Colonic mucosa (tissue), 4 donors: ENCODE data around the gene CD2AP. TPM values are rescaled to one million over a fixed set of nuclear protein-coding genes. Genes with fewer than 3 reads are reported as not detected.

Experiments used
- DNase-seq: peaks from one replicate; pipeline ENCODE4 v3.0.0-alpha.2; 2020
- H3K27ac ChIP-seq: fragments of 200-600 bp; one replicate; pipeline ENCODE4 v1.8.0; 2021
- H3K27me3 ChIP-seq: fragments of 200-600 bp; one replicate; pipeline ENCODE4 v1.8.0; 2021
- H3K36me3 ChIP-seq: fragments of 200-600 bp; one replicate; pipeline ENCODE4 v1.8.0; 2021
- H3K4me1 ChIP-seq: fragments of 200-600 bp; one replicate; pipeline ENCODE4 v1.8.0; 2021; ENCODE audit warnings: mild to moderate bottlenecking
- H3K4me3 ChIP-seq: fragments of 200-600 bp; one replicate; pipeline ENCODE4 v1.8.0; 2021
- H3K9ac ChIP-seq, 2 donors: one replicate each; pipeline ENCODE4 v1.7.0; 2013; ENCODE audit warnings: control low read depth in 2 of 2, low read depth in 2 of 2, low read length in 2 of 2
- H3K9me3 ChIP-seq: fragments of 200-600 bp; one replicate; pipeline ENCODE4 v1.8.0; 2021
- intact Hi-C: fragments of 100-400 bp; cut with DNase I; formaldehyde crosslinking; loops from one replicate; pipeline ENCODE4 v1.14.1; 2022
- total RNA-seq, 2 donors: library from RNA; stranded (reverse); fragmentation: NEBNext Ultra II Directional in 1 of 2; extraction: Animal tissue kit (Norgen Biotek cat#: 25700) in 1 of 2; gene quantifications; one replicate each; pipeline ENCODE4 v1.2.1, GENCODE V29; 2021
- TF ChIP-seq, protein P1 (sequence below): fragments of 200-600 bp; IDR thresholded peaks from one replicate; pipeline ENCODE4 v1.8.0; 2022; ENCODE audit warnings: antibody characterized with exemption, mild to moderate bottlenecking
- donor health status: healthy.
- donor health status: DM: no; HTN: no; CAD: no.
- donor health status: DM: no; HTN: no; CAD: no.

The CD2AP gene
- total RNA-seq, 2 donors from 2014 or later = 83.1 to 146 TPM

DNA sequence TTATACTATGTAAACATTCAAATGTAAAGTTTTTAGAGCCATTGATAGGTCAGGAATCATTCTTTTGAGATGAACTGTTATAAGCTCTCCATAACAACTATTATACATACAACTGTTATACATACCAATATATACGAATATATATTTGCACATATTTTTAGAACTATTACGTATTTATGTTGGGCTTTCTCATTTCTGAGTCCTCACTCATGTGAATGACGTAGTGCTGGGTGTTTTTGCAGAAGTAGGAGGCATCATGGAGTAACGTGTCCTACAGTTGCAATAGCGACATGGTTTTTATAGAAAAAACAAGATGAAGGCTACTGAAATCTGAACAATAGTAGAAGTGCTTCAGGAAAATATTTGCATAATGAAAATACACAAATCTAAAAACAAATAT, 184.4 kb downstream of the CD2AP start:
- H3K4me3 ChIP-seq = no peak overlapping the region
- DNase-seq = no peak
- H3K9me3 ChIP-seq = no peaks in the 10 kb centered on the region
- H3K27me3 ChIP-seq = no peaks in the 10 kb centered on the region
- intact Hi-C loops = no loop called here
- H3K9ac ChIP-seq = no peak overlapping the region
- TF ChIP-seq, protein P1, sequence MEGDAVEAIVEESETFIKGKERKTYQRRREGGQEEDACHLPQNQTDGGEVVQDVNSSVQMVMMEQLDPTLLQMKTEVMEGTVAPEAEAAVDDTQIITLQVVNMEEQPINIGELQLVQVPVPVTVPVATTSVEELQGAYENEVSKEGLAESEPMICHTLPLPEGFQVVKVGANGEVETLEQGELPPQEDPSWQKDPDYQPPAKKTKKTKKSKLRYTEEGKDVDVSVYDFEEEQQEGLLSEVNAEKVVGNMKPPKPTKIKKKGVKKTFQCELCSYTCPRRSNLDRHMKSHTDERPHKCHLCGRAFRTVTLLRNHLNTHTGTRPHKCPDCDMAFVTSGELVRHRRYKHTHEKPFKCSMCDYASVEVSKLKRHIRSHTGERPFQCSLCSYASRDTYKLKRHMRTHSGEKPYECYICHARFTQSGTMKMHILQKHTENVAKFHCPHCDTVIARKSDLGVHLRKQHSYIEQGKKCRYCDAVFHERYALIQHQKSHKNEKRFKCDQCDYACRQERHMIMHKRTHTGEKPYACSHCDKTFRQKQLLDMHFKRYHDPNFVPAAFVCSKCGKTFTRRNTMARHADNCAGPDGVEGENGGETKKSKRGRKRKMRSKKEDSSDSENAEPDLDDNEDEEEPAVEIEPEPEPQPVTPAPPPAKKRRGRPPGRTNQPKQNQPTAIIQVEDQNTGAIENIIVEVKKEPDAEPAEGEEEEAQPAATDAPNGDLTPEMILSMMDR = no peak
- no peaks in the 10 kb centered on the region for H3K36me3 ChIP-seq
- no peaks in the 10 kb centered on the region for H3K4me1 ChIP-seq
- H3K27ac ChIP-seq = no peak overlapping the region

- H3K4me1 ChIP-seq = no peaks in the 10 kb centered on the region
- no peak for DNase-seq
- H3K36me3 ChIP-seq = no peaks in the 10 kb centered on the region
- intact Hi-C loops = no loop called here
- H3K9me3 ChIP-seq = no peaks in the 10 kb centered on the region
- no peak overlapping the region for H3K27ac ChIP-seq
- H3K27me3 ChIP-seq = no peaks in the 10 kb centered on the region
- TF ChIP-seq, protein P1 = no peak
- H3K9ac ChIP-seq = no peak overlapping the region
- H3K4me3 ChIP-seq = no peak overlapping the region
These were observed 186.1 kb downstream of the CD2AP start for GRCh38 chr6:47663462-47664216.

GRCh38 chr6:47665112-47665511, 187.5 kb downstream of the CD2AP start:
- H3K4me3 ChIP-seq = no peak overlapping the region
- H3K27me3 ChIP-seq = no peaks in the 10 kb centered on the region
- no peak overlapping the region for H3K27ac ChIP-seq
- no peak for DNase-seq
- TF ChIP-seq, protein P1 = no peak
- intact Hi-C loops = no loop called here
- no peak overlapping the region for H3K9ac ChIP-seq
- no peaks in the 10 kb centered on the region for H3K9me3 ChIP-seq
- no peaks in the 10 kb centered on the region for H3K36me3 ChIP-seq
- no peaks in the 10 kb centered on the region for H3K4me1 ChIP-seq

DNA sequence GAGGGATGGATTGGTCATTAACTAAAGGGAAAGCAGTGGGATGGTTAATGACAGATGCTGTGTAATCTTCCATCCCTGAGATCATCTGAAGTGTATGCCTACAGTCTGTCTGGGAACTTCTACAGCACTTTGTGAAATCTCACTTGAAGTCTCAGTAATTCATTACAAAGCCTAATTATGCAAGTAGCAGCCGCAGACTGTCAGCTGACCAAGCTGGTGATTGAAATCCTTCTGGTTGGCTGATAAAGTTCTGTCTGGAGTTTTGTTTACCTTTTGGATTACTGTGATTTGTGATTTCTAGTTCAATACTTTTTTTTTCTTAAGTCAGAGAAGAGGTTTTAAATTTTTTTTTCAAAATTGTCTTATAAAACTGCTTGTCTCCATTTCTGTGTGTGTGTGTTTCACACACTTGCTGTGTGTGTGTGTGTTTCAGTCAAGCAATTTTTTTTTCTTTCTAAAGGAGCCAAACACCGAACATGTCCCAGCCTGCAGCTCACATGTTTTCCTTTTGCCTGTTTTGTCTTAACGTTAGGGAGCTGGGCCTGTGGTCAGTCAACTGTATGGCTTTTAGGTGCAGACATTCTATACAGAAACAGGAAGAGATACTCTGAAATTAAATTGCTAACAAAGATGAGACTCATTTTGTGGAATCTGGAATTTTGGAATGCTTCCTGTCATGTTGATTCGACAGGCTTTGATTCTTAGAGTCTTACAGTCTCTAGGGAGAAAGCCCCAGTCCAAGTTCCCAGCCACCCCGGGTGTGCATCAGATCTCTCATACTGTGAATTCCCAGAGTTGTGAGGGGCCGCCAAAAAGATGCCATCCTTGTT, 192.3 kb downstream of the CD2AP start:
- Histone ChIP-seq H3K9me3 (no peaks in the 10 kb centered on the region), H3K36me3 (no peaks in the 10 kb centered on the region), H3K4me1 (no peaks in the 10 kb centered on the region), H3K4me3 (no peak overlapping the region), H3K27me3 (no peaks in the 10 kb centered on the region), H3K9ac (no peak overlapping the region), H3K27ac (no peak overlapping the region)
- TF ChIP-seq, protein P1 = no peak
- intact Hi-C loops = no loop called here
- DNase-seq = no peak

DNA sequence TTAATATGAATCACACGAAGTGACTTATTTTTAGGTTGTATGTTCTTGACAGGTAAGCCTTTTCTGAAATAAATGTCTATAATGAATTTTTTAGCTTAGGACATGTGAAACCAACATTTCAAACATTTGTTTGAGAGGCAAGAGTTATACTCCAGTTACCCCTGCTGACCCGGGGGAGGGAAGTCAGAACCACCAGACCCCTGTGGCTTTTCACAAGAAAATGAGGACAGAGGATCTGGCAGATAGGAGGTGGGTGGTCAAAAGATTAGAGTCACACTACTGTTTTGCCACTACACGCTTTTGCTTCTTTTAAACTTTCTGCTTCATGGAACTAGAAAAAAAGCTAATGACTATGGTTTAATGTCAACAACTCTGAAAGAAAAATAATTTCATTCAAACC, 193.3 kb downstream of the CD2AP start:
- H3K36me3 ChIP-seq = no peaks in the 10 kb centered on the region
- H3K27me3 ChIP-seq = no peaks in the 10 kb centered on the region
- no peak overlapping the region for H3K4me3 ChIP-seq
- no peak overlapping the region for H3K9ac ChIP-seq
- TF ChIP-seq, protein P1 = no peak
- H3K9me3 ChIP-seq = no peaks in the 10 kb centered on the region
- DNase-seq = no peak
- no peak overlapping the region for H3K27ac ChIP-seq
- H3K4me1 ChIP-seq = no peaks in the 10 kb centered on the region
- intact Hi-C loops = no loop called here
